ENCODE results near the gene PC. TPM values are rescaled to one million over a fixed set of nuclear protein-coding genes. Genes with fewer than 3 reads are reported as not detected.

Gene PC
- total RNA-seq, 1 experiment from 2014 or later = 8.6 TPM

DNA sequence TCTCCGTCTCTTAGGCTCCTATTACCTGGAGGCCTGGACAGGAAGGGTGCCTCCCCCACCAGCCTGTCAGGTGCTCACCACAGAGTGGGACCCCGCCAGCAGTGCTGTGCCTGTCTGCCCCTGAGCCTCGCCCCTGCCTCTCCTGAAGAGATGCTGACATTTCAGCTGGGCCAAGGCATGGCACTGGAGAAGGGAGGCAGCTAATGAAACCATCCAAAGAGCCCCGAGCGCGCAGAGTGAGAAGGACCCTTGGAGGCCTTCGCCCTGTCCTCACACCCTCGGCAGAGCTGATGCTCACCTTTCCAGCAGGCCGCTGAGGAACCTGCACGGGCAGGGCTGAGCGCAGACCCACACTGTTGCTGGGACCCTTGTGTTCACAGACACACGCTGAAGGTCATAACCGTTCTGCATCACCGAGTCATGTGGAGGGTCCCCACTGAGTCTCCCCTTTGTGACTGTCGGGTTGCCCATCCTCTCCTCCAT is 103.4 kb downstream of the PC start:
- no peak for DNase-seq (ENCODE audit: low spot score)

DNA sequence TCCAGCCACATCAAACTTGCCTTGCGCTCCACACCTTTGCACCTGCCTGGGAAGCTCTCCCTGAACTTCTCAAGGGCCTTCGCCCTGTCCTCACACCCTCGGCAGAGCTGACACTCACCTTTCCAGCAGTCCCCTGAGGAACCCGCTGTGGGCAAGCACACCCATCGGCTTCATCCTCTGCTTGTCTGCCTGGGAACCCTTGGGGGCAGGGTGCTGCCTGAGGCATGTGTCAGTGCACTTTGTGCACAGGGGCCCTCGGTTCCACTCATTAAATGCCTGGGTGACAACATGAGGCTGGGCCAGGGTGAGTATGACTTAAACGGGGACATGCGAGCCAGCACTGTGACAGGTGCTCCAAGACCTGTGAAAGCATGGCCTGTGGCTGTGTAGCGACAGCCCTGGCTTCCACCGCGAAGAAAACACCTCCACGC is 103.9 kb downstream of the PC start:
- DNase-seq (ENCODE audit: low spot score) = no peak

DNA sequence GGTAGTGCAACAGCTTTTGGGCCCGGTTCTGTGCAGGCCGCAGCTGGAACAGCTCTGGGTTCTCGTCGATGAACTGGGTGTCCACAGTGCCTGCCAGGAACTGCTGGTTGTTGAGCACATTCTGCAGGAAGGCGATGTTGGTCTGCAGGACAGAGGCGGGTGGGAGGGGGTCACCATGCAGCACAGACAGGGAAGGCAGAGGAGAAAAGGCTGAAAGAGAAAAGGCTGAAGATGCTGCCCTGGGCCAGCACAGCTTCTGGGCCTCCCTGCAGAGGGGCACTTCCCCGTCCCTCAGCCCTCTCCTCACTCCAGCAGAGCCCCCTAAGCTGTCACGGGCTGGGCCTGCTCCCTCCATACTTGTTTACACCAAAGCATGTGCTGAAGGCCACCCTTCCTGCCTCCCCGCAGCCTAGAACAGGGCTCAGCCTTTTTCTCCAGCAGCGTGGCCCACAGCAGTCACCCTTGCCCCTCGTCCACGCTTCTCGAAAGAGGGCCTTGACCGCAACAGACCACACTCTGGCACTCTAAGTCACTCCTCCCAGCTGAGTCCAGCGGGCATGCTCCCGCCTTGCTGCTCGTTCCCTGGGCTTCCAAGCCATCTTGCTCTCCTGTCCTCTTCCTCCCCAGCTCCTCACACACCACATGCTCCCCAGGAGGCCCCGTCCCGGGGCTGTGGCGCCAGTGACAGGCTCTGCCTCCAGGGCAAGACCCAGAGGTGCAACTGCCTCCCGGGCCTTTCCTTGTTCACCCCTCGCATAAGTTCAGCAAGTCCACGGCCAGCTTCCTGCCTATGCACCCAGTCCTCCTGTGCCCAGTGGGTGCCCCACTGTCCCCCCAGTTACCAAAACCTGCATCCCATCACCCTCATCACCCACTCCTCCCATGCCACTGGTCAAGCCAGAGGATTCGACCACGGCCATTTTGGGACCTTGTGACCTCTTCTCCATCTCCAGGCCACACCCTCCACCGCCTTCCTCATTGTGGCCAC is 104.6 kb downstream of the PC start:
- no peak for DNase-seq (ENCODE audit: low spot score)

DNA sequence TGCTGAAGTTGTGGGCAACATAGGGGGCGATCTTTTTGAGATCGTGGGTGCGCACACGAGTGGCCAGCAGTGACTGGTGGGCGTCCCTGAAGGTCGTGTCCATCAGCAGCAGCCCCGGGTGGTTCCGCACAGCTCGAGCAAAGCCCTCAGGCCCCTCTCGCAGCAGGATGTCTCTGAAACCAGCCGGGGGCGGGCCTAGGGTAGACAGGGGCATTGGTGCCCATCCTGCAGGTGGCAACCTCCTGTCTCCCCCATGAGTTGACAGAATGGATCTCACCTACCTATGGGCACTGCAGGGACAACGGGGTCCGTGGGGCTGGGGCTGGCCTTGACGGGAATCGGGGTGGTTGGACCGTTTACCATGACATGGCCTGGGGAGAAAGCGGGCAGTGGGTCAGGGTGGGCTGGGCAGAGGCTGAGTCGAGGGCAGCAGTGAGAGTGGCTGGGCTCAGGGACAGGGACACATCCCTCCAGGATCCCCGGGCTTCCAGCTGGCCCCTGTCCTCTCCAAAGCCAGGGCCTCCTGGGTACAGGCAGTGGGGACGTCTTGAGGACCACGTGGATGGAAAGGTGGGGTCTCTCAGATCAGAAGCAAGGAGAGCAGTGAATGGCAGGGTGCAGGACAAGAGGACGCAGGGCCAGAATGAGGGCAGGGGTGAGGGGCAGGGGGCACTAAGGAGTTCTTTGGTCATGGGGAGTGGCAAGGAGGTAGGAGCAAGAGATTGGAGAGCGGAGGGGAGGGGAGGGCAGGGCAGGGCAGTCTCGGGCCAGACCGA is 105.5 kb downstream of the PC start:
- no peak for DNase-seq (ENCODE audit: low spot score)

DNA sequence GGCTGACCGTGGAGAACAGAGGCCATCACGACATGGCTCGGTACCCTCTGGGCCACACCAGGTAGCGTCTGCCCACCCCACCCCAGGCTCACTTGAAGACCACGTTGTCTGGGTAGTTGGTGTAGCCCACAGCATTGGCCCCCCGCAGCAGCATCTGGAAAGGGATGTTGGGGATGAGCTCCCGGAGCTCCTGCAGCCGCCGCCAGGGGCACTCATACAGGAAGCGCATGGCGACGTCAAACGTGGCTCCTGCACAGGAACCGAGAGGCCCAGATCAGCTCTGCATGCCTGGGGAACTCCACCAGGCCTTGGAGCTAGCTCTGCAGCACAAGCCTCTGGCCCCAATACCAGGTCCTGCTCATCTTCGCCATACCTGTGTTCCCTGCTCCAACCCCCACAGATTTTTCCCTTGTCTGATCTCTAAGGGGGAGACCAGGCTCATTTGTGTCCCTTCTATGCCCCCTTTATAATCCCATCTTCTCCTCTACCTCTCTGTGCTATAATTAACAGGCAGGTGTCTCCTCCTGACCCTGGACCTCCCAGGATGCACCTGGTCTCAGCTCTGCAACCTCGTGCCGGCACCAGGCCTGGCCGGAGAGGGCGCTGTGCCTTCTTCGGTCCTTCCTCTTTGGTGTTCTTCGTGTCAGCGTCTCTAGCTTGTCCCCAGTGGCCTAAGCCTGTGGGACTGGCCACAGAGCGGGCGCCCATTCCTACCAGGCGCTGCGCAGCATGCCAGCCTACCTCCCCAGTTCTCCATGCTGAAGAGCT is 106.3 kb downstream of the PC start:
- DNase-seq (ENCODE audit: low spot score) = no peak

DNA sequence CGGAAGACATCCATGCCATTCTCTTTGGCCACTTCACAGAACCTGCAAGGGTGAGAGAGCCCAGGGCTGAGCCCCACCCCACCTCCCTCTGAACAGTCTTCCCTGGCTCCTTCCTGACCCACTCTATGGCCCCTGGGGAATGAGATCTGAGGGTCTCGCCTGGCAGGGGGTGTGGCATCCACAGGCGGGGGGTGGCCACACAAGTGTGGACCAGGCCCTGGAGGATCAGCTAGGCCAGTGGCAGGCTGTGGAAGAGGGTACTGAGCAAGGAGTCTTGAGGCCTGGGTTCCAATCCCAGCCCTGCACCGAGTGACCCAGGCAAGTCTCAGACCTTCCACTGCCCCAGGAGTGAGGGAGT is 107.0 kb downstream of the PC start:
- DNase-seq (ENCODE audit: low spot score) = no peak

DNA sequence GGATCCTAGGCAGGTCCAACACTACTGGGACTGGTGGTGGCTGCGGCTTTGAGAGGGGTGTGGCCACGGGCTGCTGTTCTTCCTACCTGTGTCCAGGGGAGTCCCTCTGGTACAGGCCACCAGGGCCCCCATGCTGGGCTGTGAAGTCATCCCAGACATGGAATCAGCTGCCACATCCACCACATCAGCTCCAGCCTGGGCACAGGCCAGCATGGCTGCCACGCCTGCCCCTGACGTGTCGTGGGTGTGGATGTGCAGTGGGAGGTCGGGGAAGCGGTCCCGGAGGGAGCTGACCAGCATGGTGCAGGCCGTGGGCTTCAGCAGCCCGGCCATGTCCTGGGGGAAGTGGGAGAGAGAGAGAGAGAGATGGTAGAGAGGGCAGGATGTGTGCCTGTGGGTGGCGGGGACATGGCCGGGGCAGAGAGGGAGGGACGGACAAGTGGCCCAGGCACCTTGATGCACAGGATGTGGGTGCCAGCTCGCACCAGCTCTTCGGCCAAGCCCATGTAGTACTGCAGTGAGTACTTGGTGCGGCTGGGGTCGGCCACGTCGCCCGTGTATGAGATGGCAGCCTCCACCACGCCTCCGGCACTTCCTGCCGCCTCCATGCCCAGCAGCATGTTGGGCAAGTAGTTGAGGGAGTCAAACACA is 107.5 kb downstream of the PC start:
- no peak for DNase-seq (ENCODE audit: low spot score)

DNA sequence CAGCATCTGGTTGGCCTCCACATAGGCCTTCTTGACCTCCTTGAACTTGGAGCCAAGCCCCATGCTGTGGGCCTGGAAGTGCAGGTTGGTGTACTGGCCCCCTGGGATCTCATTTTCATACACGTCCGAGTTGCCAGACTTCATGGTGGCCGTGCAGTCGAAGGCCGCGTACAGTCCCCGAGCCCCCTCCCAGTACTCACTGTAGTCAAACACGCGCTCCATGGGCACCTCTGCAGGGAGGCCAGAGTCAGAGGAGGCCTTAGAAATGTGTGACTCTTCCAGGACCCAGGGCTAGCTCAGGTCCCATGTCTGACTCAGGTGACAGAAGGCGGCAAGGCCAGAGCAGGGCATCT is 108.0 kb downstream of the PC start:
- DNase-seq (ENCODE audit: low spot score) = no peak

DNA sequence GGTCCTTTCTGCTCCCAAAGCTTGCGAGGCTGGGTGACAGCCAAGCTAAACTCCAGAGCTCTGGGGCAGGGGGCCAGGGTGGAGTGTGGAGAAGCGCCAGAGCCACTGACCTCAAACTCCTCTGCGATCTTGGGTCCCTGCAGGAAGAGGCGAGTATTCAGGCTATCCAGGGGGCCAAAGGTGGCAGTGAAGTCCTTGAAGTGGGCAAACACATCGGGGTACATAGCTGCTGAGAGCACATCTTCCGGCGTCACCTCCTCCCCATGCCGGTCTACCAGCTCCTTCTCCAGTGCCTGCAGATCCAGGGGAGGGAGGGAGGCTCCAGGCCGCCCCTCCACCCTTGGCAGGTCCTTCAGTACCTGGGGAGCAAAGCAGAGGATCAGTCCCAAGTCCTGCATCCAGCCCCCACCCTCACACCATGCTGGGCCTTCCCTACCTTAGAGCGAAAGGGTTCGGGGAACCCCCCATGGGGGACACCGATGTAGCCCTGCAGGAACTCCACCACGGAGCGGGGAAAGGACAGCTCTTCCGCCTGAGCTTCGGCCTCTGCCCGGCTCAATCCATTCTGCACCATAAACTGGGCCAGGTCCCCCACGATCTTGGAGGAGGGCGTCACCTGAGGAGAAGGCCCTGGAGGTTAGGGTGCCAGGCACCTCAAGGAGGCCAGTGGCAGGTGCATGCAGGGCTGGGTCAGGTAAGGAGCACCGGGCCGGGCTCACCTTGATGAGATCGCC is 108.5 kb downstream of the PC start:
- no peak for DNase-seq (ENCODE audit: low spot score)

DNA sequence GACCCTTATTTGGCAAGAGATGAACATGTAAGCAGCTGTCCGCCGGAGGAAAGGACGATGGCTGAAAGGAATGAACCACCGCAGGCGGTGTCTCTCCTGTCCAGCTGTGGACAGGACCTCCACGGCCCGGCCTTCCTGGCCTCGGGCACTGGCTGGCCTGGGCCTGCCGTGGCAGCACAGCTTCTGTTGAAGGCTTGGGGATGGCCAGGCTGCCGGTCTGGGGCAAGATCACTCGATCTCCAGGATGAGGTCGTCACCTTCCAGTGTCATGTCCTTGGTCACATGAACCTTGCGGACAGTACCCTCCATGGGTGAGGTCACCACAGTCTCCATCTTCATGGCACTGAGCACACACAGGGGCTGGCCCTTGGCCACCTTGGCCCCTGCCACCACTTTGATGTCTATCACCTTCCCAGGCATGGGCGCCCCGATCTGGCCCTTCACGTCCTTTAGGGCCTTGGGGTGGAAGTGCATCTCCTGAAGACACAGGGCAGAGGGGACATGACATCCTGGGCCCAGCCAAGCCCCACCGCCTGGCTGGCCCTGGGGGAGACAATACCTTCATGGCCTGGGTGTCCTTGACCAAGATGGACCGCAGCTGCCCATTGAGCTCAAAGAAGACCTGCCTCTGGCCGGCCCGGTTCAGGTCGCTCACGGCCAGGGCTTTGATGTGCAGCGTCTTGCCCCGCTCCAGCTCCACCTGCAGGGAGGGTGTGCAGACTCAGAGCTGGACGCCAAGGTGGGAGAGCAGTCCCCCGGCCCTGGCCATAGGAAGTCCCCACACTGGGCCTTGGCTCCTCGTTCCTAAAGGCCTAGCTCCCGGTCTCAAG is 109.3 kb downstream of the PC start:
- DNase-seq (ENCODE audit: low spot score) = no peak

DNA sequence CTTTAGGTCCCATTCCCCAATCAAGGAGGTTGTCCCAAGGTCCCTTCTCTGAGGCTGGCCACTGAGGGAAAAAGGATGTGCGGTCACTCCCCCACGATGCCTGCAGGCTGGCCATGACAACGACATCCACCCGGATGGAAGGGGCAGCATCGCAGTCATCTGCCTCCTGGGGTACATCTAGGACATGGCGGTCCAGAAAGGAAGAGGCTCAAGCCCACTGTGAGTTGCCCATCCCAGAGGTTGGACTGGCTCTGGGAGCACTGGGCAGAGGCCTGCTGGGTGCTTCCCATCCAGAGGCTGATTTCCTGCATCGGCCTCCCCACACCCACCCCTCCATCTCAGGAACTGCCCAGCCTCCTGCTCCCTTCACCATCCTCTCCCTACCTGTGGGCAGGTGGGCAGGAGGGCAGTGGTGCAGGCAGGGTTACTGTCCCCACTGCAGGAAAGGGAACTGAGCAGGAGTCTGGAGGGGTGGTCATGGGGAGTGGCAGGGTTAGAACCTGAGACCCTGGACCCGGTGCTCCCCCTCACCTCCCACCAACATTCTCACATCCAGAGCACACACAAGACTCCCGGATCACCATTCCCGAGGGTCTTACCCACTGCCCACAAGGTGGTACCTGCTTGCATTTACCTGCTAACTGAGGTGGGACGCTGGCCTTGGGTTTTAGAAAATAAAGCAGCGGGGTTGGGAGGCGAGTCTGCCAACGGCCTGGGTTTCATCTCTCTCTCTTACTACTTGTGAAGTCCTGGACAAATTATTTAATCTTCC is 110.5 kb downstream of the PC start:
- DNase-seq (ENCODE audit: low spot score) = no peak

DNA sequence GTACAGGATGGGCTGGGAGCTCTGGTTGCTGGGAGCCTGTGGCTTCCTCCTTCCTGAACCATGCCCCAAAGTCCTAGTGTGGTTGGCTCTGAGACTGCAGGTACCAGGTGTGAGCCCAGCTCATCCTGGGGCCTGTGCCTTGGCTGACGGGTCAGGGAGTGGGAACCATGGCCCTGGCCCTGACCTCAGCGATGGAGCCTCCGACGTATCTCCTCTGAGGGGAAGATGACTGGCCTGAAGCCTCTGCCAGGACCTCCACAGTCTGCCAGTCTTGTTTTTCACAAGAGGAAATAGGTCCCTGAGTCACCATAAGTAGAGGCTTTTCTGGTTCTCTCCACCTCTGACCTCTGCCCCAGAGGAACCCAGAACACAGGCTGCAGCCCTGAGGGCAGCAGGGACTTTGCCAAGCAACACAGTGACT is 111.5 kb downstream of the PC start:
- DNase-seq (ENCODE audit: low spot score) = no peak

DNA sequence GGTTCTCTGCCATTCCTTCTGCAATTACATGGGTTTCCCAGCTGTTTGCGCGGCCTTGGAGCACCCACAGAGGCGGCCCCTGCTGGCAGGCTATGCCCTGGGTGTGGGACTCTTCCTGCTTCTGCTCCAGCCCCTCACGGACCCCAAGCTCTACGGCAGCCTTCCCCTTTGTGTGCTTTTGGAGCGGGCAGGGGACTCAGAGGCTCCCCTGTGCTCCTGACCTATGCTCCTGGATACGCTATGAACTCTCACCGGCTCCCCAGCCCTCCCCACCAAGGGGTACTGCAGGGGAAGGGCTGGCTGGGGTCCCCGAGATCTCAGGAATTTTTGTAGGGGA is 112.3 kb downstream of the PC start:
- DNase-seq (ENCODE audit: low spot score) = no peak

DNA sequence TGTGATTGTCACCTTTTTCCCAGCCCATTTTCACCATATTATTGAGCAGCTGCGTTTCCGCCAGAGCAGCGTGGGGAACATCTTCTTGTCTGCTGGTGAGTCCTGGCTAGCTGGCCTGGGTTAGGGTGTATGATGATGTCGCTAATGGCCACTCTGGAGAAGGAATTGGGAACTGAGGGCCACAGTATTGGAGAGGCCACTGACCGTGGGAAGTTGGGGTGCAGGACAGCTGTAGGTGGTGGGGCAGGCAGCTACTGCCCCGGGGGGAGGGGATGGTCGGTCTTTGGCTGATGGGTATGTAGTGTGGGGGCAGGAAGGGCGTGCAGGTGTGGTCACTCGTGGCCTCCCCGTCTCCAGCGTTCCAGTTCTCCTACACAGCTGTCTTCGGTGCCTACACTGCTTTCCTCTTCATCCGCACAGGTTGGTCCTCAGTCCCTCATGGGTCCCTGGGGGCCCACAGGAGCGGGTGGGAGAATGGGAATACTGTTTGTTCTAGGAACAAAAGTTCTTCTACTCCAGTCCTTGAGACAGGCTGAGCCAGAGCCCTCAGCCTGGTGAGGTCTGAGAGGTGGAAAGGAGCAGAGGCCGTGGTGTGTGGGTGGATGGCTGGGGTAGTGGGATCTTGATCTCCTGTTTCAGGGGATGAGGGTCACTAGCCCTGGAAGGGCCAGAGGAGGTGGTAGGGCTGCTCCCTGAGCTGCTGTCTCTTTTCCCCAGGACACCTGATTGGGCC is 112.9 kb downstream of the PC start:
- no peak for DNase-seq (ENCODE audit: low spot score)

DNA sequence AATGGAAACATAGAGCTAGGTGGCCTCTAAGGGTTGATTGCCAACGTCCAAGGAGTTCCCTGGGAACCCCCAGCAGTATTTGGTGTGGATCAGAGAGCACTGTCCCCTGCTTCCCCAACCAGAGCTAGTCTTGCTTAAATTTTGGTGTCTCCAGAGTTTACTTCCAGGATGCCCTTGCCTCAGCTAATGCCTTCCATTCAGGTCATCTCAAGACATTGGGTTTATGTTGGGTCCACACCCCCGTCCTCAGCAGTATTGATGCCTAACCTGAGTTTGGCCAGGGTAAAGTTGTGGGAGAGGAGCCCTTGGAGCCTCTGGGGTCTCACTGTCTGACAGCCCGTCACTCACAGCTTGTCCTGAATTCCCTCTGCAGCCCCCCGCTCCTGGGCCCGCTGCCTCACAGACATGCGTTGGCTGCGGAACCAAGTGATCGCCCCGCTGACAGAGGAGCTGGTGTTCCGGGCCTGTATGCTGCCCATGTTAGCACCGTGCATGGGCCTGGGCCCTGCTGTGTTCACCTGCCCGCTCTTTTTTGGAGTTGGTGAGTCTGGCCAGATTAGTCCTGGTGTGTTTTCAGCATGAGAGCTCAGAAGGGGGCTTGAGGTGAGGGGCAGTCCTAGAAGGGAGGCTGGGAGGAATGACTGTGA is 113.6 kb downstream of the PC start:
- DNase-seq (ENCODE audit: low spot score) = no peak

DNA sequence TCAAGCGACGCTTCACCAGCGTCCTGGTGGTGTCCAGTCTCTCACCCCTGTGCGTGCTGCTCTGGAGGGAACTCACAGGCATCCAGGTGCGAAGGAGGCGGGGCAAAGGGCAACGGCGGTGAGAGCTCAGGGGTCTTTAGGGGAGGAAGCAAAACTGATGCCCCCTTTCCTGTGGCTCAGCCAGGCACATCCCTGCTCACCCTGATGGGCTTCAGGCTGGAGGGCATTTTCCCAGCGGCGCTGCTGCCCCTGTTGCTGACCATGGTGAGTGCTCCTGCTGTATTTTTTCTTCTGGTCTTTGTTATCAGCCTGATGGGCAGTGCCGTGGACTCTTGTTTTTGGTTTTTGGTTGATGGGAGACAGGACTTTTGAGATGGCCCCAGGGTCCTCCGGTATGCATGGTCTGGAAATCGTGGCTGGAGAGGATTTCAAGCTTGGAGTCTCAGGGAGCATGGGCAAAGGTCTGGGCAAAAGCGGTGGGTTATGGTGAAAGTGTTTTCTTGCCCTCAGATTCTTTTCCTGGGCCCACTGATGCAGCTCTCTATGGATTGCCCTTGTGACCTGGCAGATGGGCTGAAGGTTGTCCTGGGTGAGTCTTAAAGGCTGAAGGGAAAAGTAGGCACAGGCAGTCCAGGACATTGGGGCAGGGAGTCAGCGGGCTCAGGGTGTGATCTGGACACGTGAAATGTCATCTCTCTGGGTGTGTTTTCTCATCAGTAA is 114.2 kb downstream of the PC start:
- no peak for DNase-seq (ENCODE audit: low spot score)

Measured in A172 (cell line).